H1 (cell line): ENCODE data around the gene KRTAP12-2. TPM values are rescaled to one million over a fixed set of nuclear protein-coding genes. Genes with fewer than 3 reads are reported as not detected.

Experiments
- CTCF ChIA-PET: fragments of 300-600 bp; sonication (Branson Sonifier 250); formaldehyde crosslinking; loops from one replicate; lab custom pipeline; 2021; ENCODE audit not compliant: partially characterized antibody; lab: Charles Lee
- POLR2A ChIA-PET: fragments of 300-600 bp; sonication (Branson Sonifier 250); formaldehyde crosslinking; loops from one replicate; lab custom pipeline; 2021; ENCODE audit warnings: inconsistent platforms; ENCODE audit not compliant: partially characterized antibody; lab: Charles Lee
- DNase-seq, 2 experiments: peaks; one replicate each; pipeline versions ENCODE4 v3.0.0 to v3.0.0-alpha.2; 2010 to 2022; ENCODE audit warnings: low spot score in 2 of 2, low read depth in 1 of 2, mixed read lengths in 1 of 2
- FAIRE-seq: peaks from 2 replicates; lab custom pipeline; 2011; peaks lifted over from hg19 to GRCh38; lab: Jason Lieb, UNC
- H2AFZ ChIP-seq: 2 replicates; pipeline ENCODE4 v1.8.1; 2012; ENCODE audit warnings: low read length, inconsistent platforms
- H2AK5ac ChIP-seq: 2 replicates; pipeline ENCODE4 v1.6.1; 2013; ENCODE audit warnings: low read depth, low read length
- H2BK120ac ChIP-seq: replicated peaks from 2 replicates; pipeline ENCODE3; 2013; ENCODE audit warnings: low read depth, low read length, inconsistent platforms
- H2BK12ac ChIP-seq: 2 replicates; pipeline ENCODE4 v1.6.1; 2013; ENCODE audit warnings: low read depth, low read length
- H2BK15ac ChIP-seq: 2 replicates; pipeline ENCODE4 v1.6.1; 2013; ENCODE audit warnings: low read length
- H2BK20ac ChIP-seq: 2 replicates; pipeline ENCODE4 v1.6.1; 2013; ENCODE audit warnings: low read length
- H2BK5ac ChIP-seq: 2 replicates; pipeline ENCODE4 v1.6.1; 2013; ENCODE audit warnings: low read depth, low read length
- H3K14ac ChIP-seq: 2 replicates; pipeline ENCODE4 v1.6.1; 2013; ENCODE audit warnings: inconsistent platforms; ENCODE audit not compliant: insufficient read length
- H3K18ac ChIP-seq: 2 replicates; pipeline ENCODE4 v1.6.1; 2013; ENCODE audit warnings: low read length; ENCODE audit errors: extremely low read depth
- H3K23ac ChIP-seq: 2 replicates; pipeline ENCODE4 v1.6.1; 2013; ENCODE audit warnings: inconsistent platforms; ENCODE audit not compliant: insufficient read length
- H3K23me2 ChIP-seq: 2 replicates; pipeline ENCODE4 v1.6.1; 2013; ENCODE audit warnings: low read depth, low read length
- H3K27ac ChIP-seq: 2 replicates; pipeline ENCODE4 v1.6.1; 2011; ENCODE audit warnings: low read depth, low read length, inconsistent platforms
- H3K27me3 ChIP-seq, 4 experiments: replicated peaks in 1 of 4; 1 replicate in 1 of 4; 2 replicates in 3 of 4; pipeline versions ENCODE4 v1.6.1 to v1.8.1; 2011 to 2013; ENCODE audit warnings: low read length in 3 of 4, mild to moderate bottlenecking in 3 of 4, inconsistent platforms in 2 of 4, mixed read lengths in 2 of 4, moderate library complexity in 1 of 4; ENCODE audit not compliant: control insufficient read depth in 3 of 4, insufficient read depth in 3 of 4; ENCODE audit errors: extremely low read depth in 1 of 4
- H3K36me3 ChIP-seq, 4 experiments: 2 replicates each; pipeline versions ENCODE4 v1.6.1 to v1.8.1; 2011 to 2013; ENCODE audit warnings: mild to moderate bottlenecking in 4 of 4, low read length in 3 of 4, moderate library complexity in 2 of 4, control low read depth in 1 of 4, inconsistent platforms in 1 of 4; ENCODE audit not compliant: insufficient read depth in 4 of 4, control insufficient read depth in 2 of 4
- H3K4ac ChIP-seq: replicated peaks from 2 replicates; pipeline ENCODE3; 2013; ENCODE audit warnings: low read length, low read depth, mixed read lengths, inconsistent platforms; ENCODE audit not compliant: insufficient read length
- H3K4me1 ChIP-seq, 4 experiments: replicated peaks in 1 of 4; 1 replicate in 1 of 4; 2 replicates in 3 of 4; pipeline versions ENCODE4 v1.6.1 to v1.8.1; 2011 to 2013; ENCODE audit warnings: low read length in 3 of 4, inconsistent platforms in 2 of 4, mixed read lengths in 1 of 4; ENCODE audit not compliant: insufficient read depth in 4 of 4, control insufficient read depth in 3 of 4
- H3K4me2 ChIP-seq, 2 experiments: 2 replicates each; pipeline versions ENCODE4 v1.6.1 to v1.8.1; 2011 to 2013; ENCODE audit warnings: low read depth in 2 of 2, low read length in 2 of 2, control low read depth in 1 of 2, inconsistent platforms in 1 of 2, mild to moderate bottlenecking in 1 of 2; ENCODE audit not compliant: insufficient read depth in 1 of 2
- H3K4me3 ChIP-seq, 4 experiments: fragments of 200-600, 300-600 bp in 1 of 4; sonication (generic), shearing (Covaris generic), sonication (Bioruptor Twin) in 1 of 4; 2 replicates each; pipeline versions ENCODE4 v1.5.1 to v1.8.1; 2011 to 2016; ENCODE audit warnings: low read length in 4 of 4, low read depth in 3 of 4, control low read depth in 2 of 4, inconsistent platforms in 2 of 4, mild to moderate bottlenecking in 2 of 4, mixed read lengths in 1 of 4, moderate library complexity in 1 of 4; ENCODE audit not compliant: insufficient read depth in 2 of 4; ENCODE audit errors: extremely low read depth in 1 of 4
- H3K56ac ChIP-seq: replicated peaks from 2 replicates; pipeline ENCODE3; 2013; ENCODE audit warnings: low read depth, mild to moderate bottlenecking, mixed read lengths, low read length, inconsistent platforms; ENCODE audit not compliant: insufficient read length
- H3K79me1 ChIP-seq: 2 replicates; pipeline ENCODE4 v1.6.1; 2013; ENCODE audit warnings: low read depth, low read length, control low read depth
- H3K79me2 ChIP-seq, 2 experiments: 2 replicates each; pipeline versions ENCODE4 v1.6.1 to v1.8.1; 2012 to 2013; ENCODE audit warnings: low read length in 2 of 2, mild to moderate bottlenecking in 2 of 2, inconsistent platforms in 1 of 2; ENCODE audit not compliant: insufficient read depth in 2 of 2, control insufficient read depth in 1 of 2
- H3K9ac ChIP-seq, 4 experiments: replicated peaks in 1 of 4; 1 replicate in 1 of 4; 2 replicates in 3 of 4; pipeline versions ENCODE4 v1.6.1 to v1.8.1; 2011 to 2013; ENCODE audit warnings: low read depth in 3 of 4, low read length in 3 of 4, control low read depth in 2 of 4, mild to moderate bottlenecking in 2 of 4, moderate library complexity in 2 of 4, inconsistent platforms in 1 of 4; ENCODE audit errors: extremely low read depth in 1 of 4
- H3K9me3 ChIP-seq, 2 experiments: 2 replicates each; pipeline versions ENCODE4 v1.6.1 to v1.8.1; 2012 to 2013; ENCODE audit warnings: mild to moderate bottlenecking in 2 of 2, moderate library complexity in 2 of 2, control low read depth in 1 of 2, inconsistent platforms in 1 of 2, low read depth in 1 of 2, low read length in 1 of 2, mixed read lengths in 1 of 2; ENCODE audit not compliant: insufficient read depth in 2 of 2
- H4K20me1 ChIP-seq, 2 experiments: replicated peaks in 1 of 2; 2 replicates each; pipeline versions ENCODE3 to v1.8.1; 2011 to 2013; ENCODE audit warnings: inconsistent platforms in 2 of 2, low read length in 2 of 2, mild to moderate bottlenecking in 1 of 2; ENCODE audit not compliant: insufficient read depth in 2 of 2, control insufficient read depth in 1 of 2
- H4K5ac ChIP-seq: 2 replicates; pipeline ENCODE4 v1.6.1; 2013; ENCODE audit warnings: low read length, low read depth, mixed read lengths, inconsistent platforms; ENCODE audit not compliant: insufficient read length
- H4K8ac ChIP-seq: 2 replicates; pipeline ENCODE4 v1.8.0; 2013; ENCODE audit warnings: mild to moderate bottlenecking, moderate library complexity, low read length, inconsistent platforms; ENCODE audit not compliant: insufficient read depth; ENCODE audit errors: extremely low read depth
- H4K91ac ChIP-seq: replicated peaks from 2 replicates; pipeline ENCODE3; 2013; ENCODE audit warnings: low read length, mixed read lengths, inconsistent platforms; ENCODE audit not compliant: insufficient read length
- BRCA1 ChIP-seq: IDR thresholded peaks from 2 replicates; pipeline ENCODE4 v1.6.1; 2012; ENCODE audit warnings: low read depth, low read length, improper control_type of control experiment
- EZH2 ChIP-seq: fragments of 200-600 bp; sonication (generic); IDR thresholded peaks from 2 replicates; pipeline ENCODE4 v1.7.1; 2012; ENCODE audit warnings: low read depth, mild to moderate bottlenecking, moderate library complexity, low read length, inconsistent platforms; ENCODE audit not compliant: severe bottlenecking
- RNF2 ChIP-seq: fragments of 200-900, 300-1000 bp; sonication (generic); IDR thresholded peaks from 2 replicates; pipeline ENCODE4 v1.7.1; 2016; ENCODE audit warnings: borderline replicate concordance, low read depth, mild to moderate bottlenecking, antibody characterized with exemption, low read length; ENCODE audit not compliant: poor library complexity, severe bottlenecking; ENCODE audit errors: missing control alignments
- SUZ12 ChIP-seq: fragments of 200-600 bp; sonication (generic); IDR thresholded peaks from 2 replicates; pipeline ENCODE4 v1.6.1; 2012; ENCODE audit warnings: mild to moderate bottlenecking, inconsistent platforms, low read length, moderate library complexity, mixed read lengths
- WGBS, 2 experiments: shearing (Covaris generic) in 1 of 2; methylation state at CpG; one replicate each; pipeline versions ENCODE4 v1.1.6 to v1.1.7; 2013 to 2015; ENCODE audit warnings: low lambda C conversion rate in 2 of 2, mixed read lengths in 2 of 2, inconsistent platforms in 1 of 2, low coverage in 1 of 2, missing lambda C conversion rate in 1 of 2; ENCODE audit not compliant: insufficient replicate concordance in 2 of 2, insufficient coverage in 1 of 2, insufficient read length in 1 of 2; ENCODE audit errors: extremely low coverage in 1 of 2, missing lambda C conversion rate in 1 of 2; 5-methylcytosine and 5-hydroxymethylcytosine counted together
- polyA plus RNA-seq, 7 experiments: library from polyadenylated mRNA; depleted of rRNA in 3 of 7; stranded (reverse) in 5 of 7; unstranded in 2 of 7; fragments of >200 nt in 5 of 7; fragments of 200-250 nt in 2 of 7; gene quantifications; 1 replicate in 5 of 7; 2 replicates in 1 of 7; 4 replicates in 1 of 7; pipeline versions ENCODE4 v1.2.1 to v1.2.3, GENCODE V29; 2011 to 2013; ENCODE audit warnings: missing spikeins in 2 of 7, mixed read lengths in 2 of 7
- total RNA-seq: library from RNA; stranded (reverse); fragmentation: NEBNext Ultra II Directional; extraction: Animal tissue kit (Norgen Biotek cat#: 25700); gene quantifications from 2 replicates; pipeline ENCODE4 v1.2.1, GENCODE V29; 2021

The KRTAP12-2 gene
- total and polyA plus RNA-seq, 2 of the 8 experiments (the other 6 are each of a cell fraction or from before 2014, with no cell fraction given): 0.50 TPM; not detected in 1

DNA sequence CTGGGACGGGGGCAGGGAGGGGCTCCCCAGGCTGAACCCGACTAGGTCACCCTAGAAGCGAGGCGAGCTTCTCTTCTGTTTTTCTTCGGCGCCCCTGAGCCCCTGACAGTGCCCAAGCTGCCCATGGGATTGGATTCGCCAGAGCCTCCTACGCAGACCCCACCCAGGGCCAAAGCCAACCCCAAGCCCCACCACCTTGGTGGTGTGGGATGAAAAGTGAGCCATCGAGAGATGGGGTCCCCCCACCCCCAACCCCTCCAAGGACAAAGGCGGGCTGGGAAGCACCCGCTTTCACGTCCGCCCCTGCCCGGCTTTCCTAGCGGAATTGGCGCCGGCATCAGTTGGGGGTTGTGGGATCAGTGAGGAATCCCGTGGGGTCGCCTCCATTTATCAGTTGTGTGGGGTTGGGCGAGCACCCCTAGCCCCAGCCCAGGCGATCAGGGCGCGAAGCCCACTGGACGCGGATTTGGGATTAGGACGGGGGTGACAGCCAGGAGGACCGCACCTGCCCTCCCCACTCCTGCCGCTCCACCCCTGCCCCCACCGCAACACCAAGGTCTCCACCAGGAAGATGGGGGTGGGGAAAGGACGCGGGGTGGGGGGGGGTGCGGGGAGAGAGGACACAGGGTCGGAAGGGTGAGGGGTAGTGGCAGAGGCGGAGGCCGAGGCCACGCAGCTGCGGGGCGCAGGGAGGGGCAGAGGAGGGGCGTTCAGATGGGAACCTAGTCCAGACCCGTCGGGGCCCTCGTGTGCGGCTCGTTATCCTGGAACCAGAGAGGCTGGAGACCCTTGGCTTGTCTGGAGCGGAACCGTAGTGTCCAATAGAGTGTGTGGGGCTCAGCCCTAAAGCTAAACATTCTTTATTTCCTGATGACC, 40.2 kb upstream of the KRTAP12-2 start:
- Histone ChIP-seq H3K23me2 (peaks cover 44% of the 10 kb centered on the region), H3K27me3 (peaks cover 22 to 53% (median 49%) of the 10 kb centered on the region in 4 experiments), H3K4me3 (peak overlapping the region; percentile 34 to 58 (median 44)), H3K23ac (no peak overlapping the region), H3K79me2 (no peaks in the 10 kb centered on the region), H3K9ac (peak overlapping the region in 2 of 4 experiments; percentile 54 to 68; a peak in 5 of 7 replicates), H3K4me1 (peaks cover under 1 to 73% (median 61%) of the 10 kb centered on the region in 4 experiments), H3K27ac (no peak overlapping the region), H4K20me1 (peaks cover 0 to 4% of the 10 kb centered on the region in 2 experiments), H4K91ac (peak overlapping the region; percentile 100), H3K4ac (peak overlapping the region; percentile 100), H2BK15ac (no peak overlapping the region; the same call in 1 of the 2 replicates), H2BK12ac (peak overlapping the region; percentile 100), H3K18ac (peak overlapping the region; percentile 99), H3K56ac (peak overlapping the region; percentile 84), H3K14ac (no peak overlapping the region), H2BK5ac (peak overlapping the region; percentile 100; the same call in 1 of the 2 replicates), H4K8ac (peak overlapping the region; percentile 96), H2BK120ac (peak overlapping the region; percentile 100), H3K9me3 (no peaks in the 10 kb centered on the region), H2AK5ac (peak overlapping the region; percentile 100; the same call in 1 of the 2 replicates), H2AFZ (no peak overlapping the region), H4K5ac (no peak overlapping the region), H2BK20ac (0 out of 2 replicates have a peak overlapping the region, but pooled peaks have one; percentile 100), H3K79me1 (peaks cover 3% of the 10 kb centered on the region; the same call in 1 of the 2 replicates), H3K36me3 (no peaks in the 10 kb centered on the region), H3K4me2 (peak overlapping the region; percentile 91 to 93)
- CTCF ChIA-PET: interaction anchor here (1.0 kb wide), 1 partner anchor 86 kb away, joined by 3 read pairs; no protein-coding TSS in a partner anchor
- 1% methylated on average over 22 of the region's 46 CpGs; no CpG with 5 or more reads in 1 of the 2 experiments for WGBS, 2 experiments
- peak in 1 of 2 experiments; percentile 69 for DNase-seq
- POLR2A ChIA-PET: interaction anchor here (0.9 to 1.2 kb wide), 4 partner anchors 9 to 196 kb away, joined by 3 read pairs; no protein-coding TSS in a partner anchor
- TF ChIP-seq EZH2: peak; percentile 54
- TF ChIP-seq RNF2: peak; percentile 20
- TF ChIP-seq BRCA1: no peak
- peak; percentile 21 for TF ChIP-seq SUZ12
- no peak for FAIRE-seq
